Ovary (tissue), 3 donors: ENCODE measurements around the gene ZBTB2.
"Not testable (repeated sequence)": the region's sequence is repeated elsewhere in the genome, so short reads cannot be mapped to it uniquely, and the experiment has no call there.

Experiments
- EP300 ChIP-seq: sonication (generic); formaldehyde crosslinking; IDR thresholded peaks from one replicate; pipeline ENCODE4 v1.6.1; 2017; ENCODE audit warnings: antibody characterized with exemption
- TF ChIP-seq, protein P1 (sequence below), 3 donors: fragments of 450-650 bp in 2 of 3; fragments of 200-600 bp in 1 of 3; IDR thresholded peaks; one replicate each; pipeline versions ENCODE4 v1.5.1 to v1.8.0; 2016 to 2022; ENCODE audit warnings: antibody characterized with exemption in 3 of 3, mild to moderate bottlenecking in 1 of 3
- donor health status: DM: no; HTN: no; CAD: no.

DNA sequence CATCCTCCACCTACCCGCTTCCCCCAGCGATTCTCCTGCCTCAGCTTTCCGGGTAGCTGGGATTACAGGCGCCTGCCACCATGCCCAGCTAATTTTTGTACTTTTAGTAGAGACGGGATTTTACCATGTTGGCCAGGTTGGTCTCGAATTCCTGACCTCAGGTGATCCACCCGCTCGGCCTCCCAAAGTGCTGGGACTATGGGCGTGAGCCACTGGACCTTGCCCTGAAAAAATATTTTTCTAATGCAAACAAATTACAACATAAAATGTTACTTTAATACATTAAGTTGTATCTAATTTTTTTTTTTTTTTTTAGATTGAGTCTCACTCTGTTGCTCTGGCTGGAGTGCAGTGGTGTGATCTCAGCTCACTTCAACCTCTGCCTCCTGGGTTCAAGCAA lies 8.7 kb downstream of the ZBTB2 start:
- TF ChIP-seq, protein P1, sequence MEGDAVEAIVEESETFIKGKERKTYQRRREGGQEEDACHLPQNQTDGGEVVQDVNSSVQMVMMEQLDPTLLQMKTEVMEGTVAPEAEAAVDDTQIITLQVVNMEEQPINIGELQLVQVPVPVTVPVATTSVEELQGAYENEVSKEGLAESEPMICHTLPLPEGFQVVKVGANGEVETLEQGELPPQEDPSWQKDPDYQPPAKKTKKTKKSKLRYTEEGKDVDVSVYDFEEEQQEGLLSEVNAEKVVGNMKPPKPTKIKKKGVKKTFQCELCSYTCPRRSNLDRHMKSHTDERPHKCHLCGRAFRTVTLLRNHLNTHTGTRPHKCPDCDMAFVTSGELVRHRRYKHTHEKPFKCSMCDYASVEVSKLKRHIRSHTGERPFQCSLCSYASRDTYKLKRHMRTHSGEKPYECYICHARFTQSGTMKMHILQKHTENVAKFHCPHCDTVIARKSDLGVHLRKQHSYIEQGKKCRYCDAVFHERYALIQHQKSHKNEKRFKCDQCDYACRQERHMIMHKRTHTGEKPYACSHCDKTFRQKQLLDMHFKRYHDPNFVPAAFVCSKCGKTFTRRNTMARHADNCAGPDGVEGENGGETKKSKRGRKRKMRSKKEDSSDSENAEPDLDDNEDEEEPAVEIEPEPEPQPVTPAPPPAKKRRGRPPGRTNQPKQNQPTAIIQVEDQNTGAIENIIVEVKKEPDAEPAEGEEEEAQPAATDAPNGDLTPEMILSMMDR (IDR thresholded peaks at IDR 0.05): not testable (repeated sequence)
- TF ChIP-seq EP300: not testable (repeated sequence)
